WTC11 (cell line): ENCODE data around the gene C5orf47.

Experiments used
- CREB1 ChIP-seq: sonication (generic); formaldehyde crosslinking; IDR thresholded peaks from 2 replicates; pipeline ENCODE4 v1.8.0; 2023; ENCODE audit warnings: mild to moderate bottlenecking, missing genetic modification reagents
- NR1H2 ChIP-seq: sonication (generic); formaldehyde crosslinking; IDR thresholded peaks from 2 replicates; pipeline ENCODE4 v1.9.0; 2021; ENCODE audit warnings: mild to moderate bottlenecking, moderate library complexity, missing genetic modification reagents
- ZNF317 ChIP-seq: sonication (generic); formaldehyde crosslinking; IDR thresholded peaks from 2 replicates; pipeline ENCODE4 v1.8.1; 2023; ENCODE audit warnings: low read depth, mild to moderate bottlenecking, moderate library complexity, missing genetic modification reagents, borderline replicate concordance
- TF ChIP-seq, protein P1 (sequence below): fragments of 200-600 bp; IDR thresholded peaks from 2 replicates; pipeline ENCODE4 v1.8.0; 2022; ENCODE audit warnings: antibody characterized with exemption
- TF ChIP-seq, protein P2 (sequence below): sonication (generic); formaldehyde crosslinking; IDR thresholded peaks from 2 replicates; pipeline ENCODE4 v1.8.1; 2023; ENCODE audit warnings: mild to moderate bottlenecking, missing genetic modification reagents, moderate library complexity

DNA sequence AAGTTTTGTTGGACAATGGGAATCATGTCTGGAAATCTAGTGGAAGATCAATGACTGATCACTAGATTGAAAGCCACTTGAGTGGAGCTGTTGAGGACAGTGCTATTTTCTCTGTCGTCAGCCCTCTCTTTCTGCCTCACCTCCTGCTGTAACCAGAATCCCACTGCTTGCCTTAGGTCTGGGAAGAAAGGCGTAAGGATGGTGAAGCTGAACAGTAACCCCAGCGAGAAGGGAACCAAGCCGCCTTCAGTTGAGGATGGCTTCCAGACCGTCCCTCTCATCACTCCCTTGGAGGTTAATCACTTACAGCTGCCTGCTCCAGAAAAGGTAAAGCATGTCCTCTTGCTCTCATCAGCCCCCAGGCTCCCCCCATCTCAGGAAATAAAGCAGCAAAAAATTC is 57.6 kb downstream of the C5orf47 start:
- no peak for TF ChIP-seq CREB1 (CRISPR knock-in tag)
- TF ChIP-seq NR1H2 (CRISPR knock-in tag) = no peak
- TF ChIP-seq ZNF317 (CRISPR knock-in tag) = no peak
- TF ChIP-seq, protein P1, sequence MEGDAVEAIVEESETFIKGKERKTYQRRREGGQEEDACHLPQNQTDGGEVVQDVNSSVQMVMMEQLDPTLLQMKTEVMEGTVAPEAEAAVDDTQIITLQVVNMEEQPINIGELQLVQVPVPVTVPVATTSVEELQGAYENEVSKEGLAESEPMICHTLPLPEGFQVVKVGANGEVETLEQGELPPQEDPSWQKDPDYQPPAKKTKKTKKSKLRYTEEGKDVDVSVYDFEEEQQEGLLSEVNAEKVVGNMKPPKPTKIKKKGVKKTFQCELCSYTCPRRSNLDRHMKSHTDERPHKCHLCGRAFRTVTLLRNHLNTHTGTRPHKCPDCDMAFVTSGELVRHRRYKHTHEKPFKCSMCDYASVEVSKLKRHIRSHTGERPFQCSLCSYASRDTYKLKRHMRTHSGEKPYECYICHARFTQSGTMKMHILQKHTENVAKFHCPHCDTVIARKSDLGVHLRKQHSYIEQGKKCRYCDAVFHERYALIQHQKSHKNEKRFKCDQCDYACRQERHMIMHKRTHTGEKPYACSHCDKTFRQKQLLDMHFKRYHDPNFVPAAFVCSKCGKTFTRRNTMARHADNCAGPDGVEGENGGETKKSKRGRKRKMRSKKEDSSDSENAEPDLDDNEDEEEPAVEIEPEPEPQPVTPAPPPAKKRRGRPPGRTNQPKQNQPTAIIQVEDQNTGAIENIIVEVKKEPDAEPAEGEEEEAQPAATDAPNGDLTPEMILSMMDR = no peak
- TF ChIP-seq, protein P2, sequence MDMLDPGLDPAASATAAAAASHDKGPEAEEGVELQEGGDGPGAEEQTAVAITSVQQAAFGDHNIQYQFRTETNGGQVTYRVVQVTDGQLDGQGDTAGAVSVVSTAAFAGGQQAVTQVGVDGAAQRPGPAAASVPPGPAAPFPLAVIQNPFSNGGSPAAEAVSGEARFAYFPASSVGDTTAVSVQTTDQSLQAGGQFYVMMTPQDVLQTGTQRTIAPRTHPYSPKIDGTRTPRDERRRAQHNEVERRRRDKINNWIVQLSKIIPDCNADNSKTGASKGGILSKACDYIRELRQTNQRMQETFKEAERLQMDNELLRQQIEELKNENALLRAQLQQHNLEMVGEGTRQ (CRISPR knock-in tag) = no peak
